Stimulated activated naive B cell treated with anti-CD40 and anti-IgM and Interleukin-4, amounts not matched to agents 10 μg/mL and 1 μg/mL and 100 μg/mL, for 72 hours (primary cell): ENCODE results near the gene ALK.

Experiments
- ATAC-seq, 2 donors: fragments of 150-1000 bp; cut with Tn5 transposase; replicated peaks; 2 replicates each; pipeline ENCODE4 v1.10.0; 2021; ENCODE audit warnings: moderate library complexity in 1 of 2
- DNase-seq: peaks from one replicate; pipeline ENCODE4 v3.0.0; 2021
- H3K27ac Mint-ChIP-seq: one replicate; pipeline ENCODE4 v1.8.0; 2022; ENCODE audit warnings: mild to moderate bottlenecking, mixed read lengths
- H3K27me3 Mint-ChIP-seq, 2 donors: one replicate each; pipeline ENCODE4 v1.8.0; 2022; ENCODE audit warnings: mixed read lengths in 2 of 2
- H3K36me3 Mint-ChIP-seq, 2 donors: one replicate each; pipeline ENCODE4 v1.8.0; 2022; ENCODE audit warnings: mixed read lengths in 2 of 2, mild to moderate bottlenecking in 1 of 2
- H3K4me1 Mint-ChIP-seq, 2 donors: one replicate each; pipeline ENCODE4 v1.8.0; 2022; ENCODE audit warnings: mixed read lengths in 2 of 2, mild to moderate bottlenecking in 1 of 2
- H3K4me3 Mint-ChIP-seq, 2 donors: one replicate each; pipeline ENCODE4 v1.8.0; 2022; ENCODE audit warnings: mild to moderate bottlenecking in 2 of 2, mixed read lengths in 2 of 2, moderate library complexity in 1 of 2
- H3K9me3 Mint-ChIP-seq, 2 donors: one replicate each; pipeline ENCODE4 v1.8.0; 2022; ENCODE audit warnings: mixed read lengths in 2 of 2, mild to moderate bottlenecking in 1 of 2

ALK gene

GRCh38 chr2:29393676-29394075 lies 527.7 kb downstream of the ALK start:
- H3K9me3 Mint-ChIP-seq, result no peaks in the 10 kb centered on the region
- H3K27me3 Mint-ChIP-seq, result peaks cover 8 to 9% of the 10 kb centered on the region in 2 donors
- DNase-seq (no peak), ATAC-seq (no peak)
- no peak overlapping the region for H3K27ac Mint-ChIP-seq
- H3K4me1 Mint-ChIP-seq, result no peaks in the 10 kb centered on the region
- H3K36me3 Mint-ChIP-seq, result no peaks in the 10 kb centered on the region
- no peak overlapping the region for H3K4me3 Mint-ChIP-seq

- no peak for DNase-seq
- H3K27me3 Mint-ChIP-seq, result peaks cover 8 to 9% of the 10 kb centered on the region in 2 donors
Measured at GRCh38 chr2:29392774-29393173, 528.6 kb downstream of the ALK start.

GRCh38 chr2:29390136-29390535 lies 531.2 kb downstream of the ALK start:
- H3K27me3 Mint-ChIP-seq, result peaks cover 8 to 9% of the 10 kb centered on the region in 2 donors
- H3K4me3 Mint-ChIP-seq, result no peak overlapping the region
- no peak overlapping the region for H3K27ac Mint-ChIP-seq
- DNase-seq (no peak), ATAC-seq (no peak)
- no peaks in the 10 kb centered on the region for H3K4me1 Mint-ChIP-seq
- H3K9me3 Mint-ChIP-seq, result no peaks in the 10 kb centered on the region
- H3K36me3 Mint-ChIP-seq, result no peaks in the 10 kb centered on the region

More at GRCh38 chr2:29392774-29393173, 528.6 kb downstream of the ALK start:
- ATAC-seq, result no peak
- no peaks in the 10 kb centered on the region for H3K4me1 Mint-ChIP-seq
- no peak overlapping the region for H3K4me3 Mint-ChIP-seq
- H3K27ac Mint-ChIP-seq, result no peak overlapping the region
- no peaks in the 10 kb centered on the region for H3K9me3 Mint-ChIP-seq
- no peaks in the 10 kb centered on the region for H3K36me3 Mint-ChIP-seq

- no peak for ATAC-seq
- H3K27me3 Mint-ChIP-seq, result peaks cover 4 to 9% of the 10 kb centered on the region in 2 donors
- H3K27ac Mint-ChIP-seq, result no peak overlapping the region
- no peaks in the 10 kb centered on the region for H3K9me3 Mint-ChIP-seq
- no peak for DNase-seq
- no peak overlapping the region for H3K4me3 Mint-ChIP-seq
- no peaks in the 10 kb centered on the region for H3K4me1 Mint-ChIP-seq
- H3K36me3 Mint-ChIP-seq, result no peaks in the 10 kb centered on the region
Measured at GRCh38 chr2:29389686-29390085, 531.7 kb downstream of the ALK start.

- H3K9me3 Mint-ChIP-seq, result no peaks in the 10 kb centered on the region
- no peak overlapping the region for H3K4me3 Mint-ChIP-seq
- no peak for DNase-seq
- peaks cover 0 to 8% of the 10 kb centered on the region in 2 donors for H3K27me3 Mint-ChIP-seq
- no peaks in the 10 kb centered on the region for H3K36me3 Mint-ChIP-seq
- H3K4me1 Mint-ChIP-seq, result no peaks in the 10 kb centered on the region
- ATAC-seq, result no peak
- H3K27ac Mint-ChIP-seq, result no peak overlapping the region
Measured at GRCh38 chr2:29388071-29388470, 533.3 kb downstream of the ALK start.

- ATAC-seq (no peak), DNase-seq (no peak)
- H3K9me3 Mint-ChIP-seq, result no peaks in the 10 kb centered on the region
- H3K27me3 Mint-ChIP-seq, result peaks cover 6 to 17% of the 10 kb centered on the region in 2 donors
- H3K4me1 Mint-ChIP-seq, result no peaks in the 10 kb centered on the region
- no peak overlapping the region for H3K27ac Mint-ChIP-seq
- no peak overlapping the region for H3K4me3 Mint-ChIP-seq
- no peaks in the 10 kb centered on the region for H3K36me3 Mint-ChIP-seq
Measured at GRCh38 chr2:29382486-29382885, 538.9 kb downstream of the ALK start.

- Mint-ChIP-seq H3K9me3 (no peaks in the 10 kb centered on the region), H3K36me3 (no peaks in the 10 kb centered on the region), H3K27me3 (peaks cover 6 to 11% of the 10 kb centered on the region in 2 donors), H3K27ac (no peak overlapping the region), H3K4me3 (no peak overlapping the region), H3K4me1 (no peaks in the 10 kb centered on the region)
- DNase-seq (no peak), ATAC-seq (no peak)
Measured at GRCh38 chr2:29377788-29378187, 543.6 kb downstream of the ALK start.

- H3K36me3 Mint-ChIP-seq, result no peaks in the 10 kb centered on the region
Measured at GRCh38 chr2:29376541-29376940, 544.8 kb downstream of the ALK start.

GRCh38 chr2:29375843-29376242 lies 545.5 kb downstream of the ALK start:
- no peaks in the 10 kb centered on the region for H3K36me3 Mint-ChIP-seq
- no peak overlapping the region for H3K27ac Mint-ChIP-seq
- H3K4me1 Mint-ChIP-seq, result no peaks in the 10 kb centered on the region

More at GRCh38 chr2:29376541-29376940, 544.8 kb downstream of the ALK start:
- no peak for ATAC-seq
- Mint-ChIP-seq H3K4me3 (no peak overlapping the region), H3K9me3 (no peaks in the 10 kb centered on the region), H3K27me3 (peaks cover 9 to 11% of the 10 kb centered on the region in 2 donors), H3K27ac (no peak overlapping the region), H3K4me1 (no peaks in the 10 kb centered on the region)
- DNase-seq, result no peak

GRCh38 chr2:29374823-29375222 lies 546.6 kb downstream of the ALK start:
- no peak overlapping the region for H3K4me3 Mint-ChIP-seq
- ATAC-seq (no peak), DNase-seq (no peak)
- H3K27me3 Mint-ChIP-seq, result peaks cover 13 to 17% of the 10 kb centered on the region in 2 donors
- no peaks in the 10 kb centered on the region for H3K9me3 Mint-ChIP-seq
- no peaks in the 10 kb centered on the region for H3K36me3 Mint-ChIP-seq
- H3K4me1 Mint-ChIP-seq, result no peaks in the 10 kb centered on the region
- no peak overlapping the region for H3K27ac Mint-ChIP-seq

More at GRCh38 chr2:29375843-29376242, 545.5 kb downstream of the ALK start:
- no peak for DNase-seq
- Mint-ChIP-seq H3K4me3 (no peak overlapping the region), H3K9me3 (no peaks in the 10 kb centered on the region), H3K27me3 (peaks cover 15 to 16% of the 10 kb centered on the region in 2 donors)
- no peak for ATAC-seq

- Mint-ChIP-seq H3K9me3 (no peaks in the 10 kb centered on the region), H3K36me3 (no peaks in the 10 kb centered on the region), H3K27ac (no peak overlapping the region), H3K4me3 (no peak overlapping the region), H3K4me1 (no peaks in the 10 kb centered on the region), H3K27me3 (peaks cover 13 to 14% of the 10 kb centered on the region in 2 donors)
- ATAC-seq (no peak), DNase-seq (no peak)
Measured at GRCh38 chr2:29373870-29374269, 547.5 kb downstream of the ALK start.

- DNase-seq (no peak), ATAC-seq (no peak)
- no peak overlapping the region for H3K27ac Mint-ChIP-seq
- no peaks in the 10 kb centered on the region for H3K36me3 Mint-ChIP-seq
- H3K4me3 Mint-ChIP-seq, result no peak overlapping the region
- H3K4me1 Mint-ChIP-seq, result no peaks in the 10 kb centered on the region
- peaks cover 13 to 14% of the 10 kb centered on the region in 2 donors for H3K27me3 Mint-ChIP-seq
- no peaks in the 10 kb centered on the region for H3K9me3 Mint-ChIP-seq
Measured at GRCh38 chr2:29372185-29372584, 549.2 kb downstream of the ALK start.

GRCh38 chr2:29370581-29371125 lies 550.7 kb downstream of the ALK start:
- no peak for DNase-seq
- Mint-ChIP-seq H3K9me3 (no peaks in the 10 kb centered on the region), H3K4me3 (no peak overlapping the region), H3K4me1 (no peaks in the 10 kb centered on the region), H3K27me3 (peaks cover 13 to 23% of the 10 kb centered on the region in 2 donors), H3K36me3 (no peaks in the 10 kb centered on the region), H3K27ac (no peak overlapping the region)
- no peak for ATAC-seq

GRCh38 chr2:29370173-29370572 lies 551.2 kb downstream of the ALK start:
- DNase-seq (no peak), ATAC-seq (no peak)
- H3K4me1 Mint-ChIP-seq, result no peaks in the 10 kb centered on the region
- H3K27me3 Mint-ChIP-seq, result peaks cover 13 to 23% of the 10 kb centered on the region in 2 donors
- no peak overlapping the region for H3K4me3 Mint-ChIP-seq
- no peak overlapping the region for H3K27ac Mint-ChIP-seq
- H3K36me3 Mint-ChIP-seq, result no peaks in the 10 kb centered on the region
- no peaks in the 10 kb centered on the region for H3K9me3 Mint-ChIP-seq

GRCh38 chr2:29368659-29369040 lies 552.7 kb downstream of the ALK start:
- ATAC-seq (no peak), DNase-seq (no peak)
- no peak overlapping the region for H3K27ac Mint-ChIP-seq
- H3K4me3 Mint-ChIP-seq, result no peak overlapping the region
- H3K36me3 Mint-ChIP-seq, result no peaks in the 10 kb centered on the region
- H3K4me1 Mint-ChIP-seq, result no peaks in the 10 kb centered on the region
- H3K27me3 Mint-ChIP-seq, result peaks cover 13 to 23% of the 10 kb centered on the region in 2 donors
- H3K9me3 Mint-ChIP-seq, result no peaks in the 10 kb centered on the region
